Keratinocyte (primary cell): ENCODE results near the gene PTCHD1. TPM values are rescaled to one million over a fixed set of nuclear protein-coding genes. Genes with fewer than 3 reads are reported as not detected.

Source experiments
- DNase-seq: peaks from one replicate; pipeline ENCODE4 v3.0.0-alpha.2; 2011; ENCODE audit warnings: low read depth, missing footprints, low spot score
- FAIRE-seq: peaks from 2 replicates; lab custom pipeline; 2011; peaks lifted over from hg19 to GRCh38; lab: Jason Lieb, UNC
- H2AFZ ChIP-seq: 2 replicates; pipeline ENCODE4 v1.6.0; 2012; ENCODE audit warnings: low read length, control low read depth, inconsistent platforms; ENCODE audit not compliant: control insufficient read depth
- H3K27ac ChIP-seq: 2 replicates; pipeline ENCODE4 v1.5.1; 2011; ENCODE audit warnings: low read length; ENCODE audit not compliant: control insufficient read depth, insufficient read depth
- H3K27me3 ChIP-seq: 3 replicates; pipeline ENCODE4 v1.6.0; 2011; ENCODE audit warnings: low read length; ENCODE audit not compliant: control insufficient read depth, insufficient read depth; ENCODE audit errors: extremely low read depth
- H3K36me3 ChIP-seq, 2 experiments: 2 replicates in 1 of 2; 3 replicates in 1 of 2; pipeline ENCODE4 v1.5.1; 2011; ENCODE audit warnings: low read length in 2 of 2, mild to moderate bottlenecking in 1 of 2; ENCODE audit not compliant: control insufficient read depth in 2 of 2, insufficient read depth in 2 of 2; ENCODE audit errors: extremely low read depth in 1 of 2
- H3K4me1 ChIP-seq: 3 replicates; pipeline ENCODE4 v1.5.1; 2011; ENCODE audit warnings: low read length; ENCODE audit not compliant: control insufficient read depth, insufficient read depth; ENCODE audit errors: extremely low read depth
- H3K4me2 ChIP-seq: 3 replicates; pipeline ENCODE4 v1.6.0; 2011; ENCODE audit warnings: low read depth, low read length; ENCODE audit not compliant: control insufficient read depth, insufficient read depth; ENCODE audit errors: extremely low read depth
- H3K4me3 ChIP-seq, 3 experiments: fragments of 200-600 bp in 1 of 3; sonication (generic) in 1 of 3; 2 replicates in 2 of 3; 3 replicates in 1 of 3; pipeline ENCODE4 v1.5.1; 2011 to 2016; ENCODE audit warnings: low read length in 3 of 3, mild to moderate bottlenecking in 3 of 3, control low read depth in 2 of 3, inconsistent platforms in 1 of 3, low read depth in 1 of 3, mixed read lengths in 1 of 3, mixed run types in 1 of 3, moderate library complexity in 1 of 3; ENCODE audit not compliant: control insufficient read depth in 2 of 3, insufficient read depth in 2 of 3; ENCODE audit errors: extremely low read depth in 1 of 3
- H3K79me2 ChIP-seq: 2 replicates; pipeline ENCODE4 v1.6.0; 2012; ENCODE audit warnings: low read length; ENCODE audit not compliant: control insufficient read depth, insufficient read depth
- H3K9ac ChIP-seq: 3 replicates; pipeline ENCODE4 v1.6.0; 2011; ENCODE audit warnings: low read length; ENCODE audit not compliant: control insufficient read depth, insufficient read depth; ENCODE audit errors: extremely low read depth
- H3K9me1 ChIP-seq: 3 replicates; pipeline ENCODE4 v1.6.0; 2011; ENCODE audit warnings: low read length; ENCODE audit not compliant: control insufficient read depth, insufficient read depth; ENCODE audit errors: extremely low read depth
- H3K9me3 ChIP-seq: 2 replicates; pipeline ENCODE4 v1.5.1; 2012; ENCODE audit warnings: low read depth, low read length; ENCODE audit not compliant: control insufficient read depth
- H4K20me1 ChIP-seq: 3 replicates; pipeline ENCODE4 v1.6.0; 2011; ENCODE audit warnings: low read length; ENCODE audit not compliant: control insufficient read depth, insufficient read depth; ENCODE audit errors: extremely low read depth
- EZH2 ChIP-seq: IDR thresholded peaks from one replicate; pipeline ENCODE4 v1.6.1; 2012; ENCODE audit warnings: inconsistent platforms, mild to moderate bottlenecking, low read length, moderate library complexity
- dilution Hi-C: fragments of 300-500 bp; cut with MboI; formaldehyde crosslinking; loops from one replicate; pipeline ENCODE4 v1.7.0; 2020; ENCODE audit warnings: low sequenced_read_pairs; ENCODE audit not compliant: extremely low pct_ligation_motif_present
- polyA plus RNA-seq, 5 experiments: library from polyadenylated mRNA; depleted of rRNA in 3 of 5; stranded (reverse) in 3 of 5; stranded (forward) in 1 of 5; unstranded in 1 of 5; fragments of >200 nt; gene quantifications; 1 replicate in 1 of 5; 2 replicates in 3 of 5; 3 replicates in 1 of 5; pipeline versions ENCODE4 v1.2.1 to v1.2.3, GENCODE V29; 2011 to 2012; ENCODE audit warnings: missing spikeins in 2 of 5, low read depth in 1 of 5, low replicate concordance in 1 of 5
- TF ChIP-seq, protein P1 (sequence below), 3 experiments: IDR thresholded peaks in 1 of 3; conservative IDR thresholded peaks in 1 of 3; optimal IDR thresholded peaks in 1 of 3; 2 replicates in 2 of 3; 3 replicates in 1 of 3; pipeline versions ENCODE3 to v1.5.1; 2011; ENCODE audit warnings: low read length in 3 of 3, mild to moderate bottlenecking in 3 of 3, moderate library complexity in 2 of 3, control low read depth in 1 of 3, inconsistent platforms in 1 of 3; ENCODE audit not compliant: insufficient read depth in 2 of 3; ENCODE audit errors: extremely low read depth in 1 of 3

The PTCHD1 gene
- polyA plus RNA-seq, 1 donor (not counting 4 experiments of a cell fraction or from before 2014, with no cell fraction given): not detected

DNA sequence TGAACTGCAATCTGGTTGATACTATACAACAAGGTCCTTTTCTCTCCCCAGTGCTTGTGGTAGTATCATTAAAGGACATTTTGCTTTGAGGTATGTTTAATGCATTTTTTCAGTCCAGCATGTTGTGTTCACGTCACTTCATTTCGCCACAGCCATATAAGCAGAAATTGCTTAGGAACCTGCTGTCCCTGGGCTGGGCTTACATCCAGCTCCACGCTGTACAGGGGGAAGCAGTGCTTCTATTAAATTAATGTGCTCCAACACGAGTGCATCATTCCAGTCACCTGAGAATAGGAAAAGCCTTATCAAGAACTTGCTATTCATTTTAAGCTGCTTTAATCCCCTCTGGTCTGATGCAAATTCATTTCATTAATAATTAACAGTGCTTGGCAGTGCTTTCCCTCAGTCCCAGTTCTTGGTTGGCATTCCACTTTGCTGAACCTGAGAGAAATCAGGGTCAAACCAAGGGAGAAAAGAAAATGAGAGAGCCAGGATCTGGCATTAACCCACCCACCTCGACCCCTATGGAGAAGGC is 47.4 kb upstream of the PTCHD1 start:
- Histone ChIP-seq H3K4me1 (no peaks in the 10 kb centered on the region), H3K79me2 (no peaks in the 10 kb centered on the region), H4K20me1 (no peaks in the 10 kb centered on the region), H3K4me3 (no peak overlapping the region), H3K4me2 (no peak overlapping the region), H3K27me3 (no peaks in the 10 kb centered on the region), H3K9me1 (no peaks in the 10 kb centered on the region), H3K27ac (no peak overlapping the region), H3K9ac (no peak overlapping the region), H3K36me3 (no peaks in the 10 kb centered on the region), H2AFZ (no peak overlapping the region), H3K9me3 (no peaks in the 10 kb centered on the region)
- FAIRE-seq (no peak), DNase-seq (no peak)
- no peak for TF ChIP-seq EZH2
- dilution Hi-C loops: no loop called here

DNA sequence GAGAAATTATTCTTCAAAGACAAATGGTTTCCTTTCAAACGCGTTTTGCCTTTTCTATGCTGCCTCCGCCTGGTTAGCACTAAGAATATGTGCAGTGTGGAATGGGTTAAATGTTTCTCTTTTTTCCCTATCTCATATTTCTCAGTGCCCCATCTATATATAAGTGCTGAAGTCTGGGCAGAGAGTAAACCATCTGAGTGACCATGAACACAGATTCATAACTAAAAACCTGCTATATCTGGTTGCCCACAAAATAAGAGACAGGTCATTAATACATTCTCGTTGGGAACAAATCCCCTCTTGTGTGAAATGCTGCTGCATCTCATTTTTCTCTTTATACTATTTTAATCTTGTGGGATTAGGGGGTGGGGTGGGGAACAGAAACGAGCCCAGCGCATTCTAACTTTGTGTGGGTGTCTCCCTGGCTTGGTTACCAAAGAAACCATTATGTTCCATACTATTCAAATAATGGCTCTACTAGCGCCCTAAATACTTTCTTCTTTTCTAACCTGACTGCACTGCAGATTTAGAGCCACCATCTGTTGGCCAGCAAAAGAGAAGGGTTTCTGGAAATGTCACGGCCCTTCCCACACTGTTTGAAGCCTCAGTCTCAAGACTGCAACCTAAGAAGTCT is 42.2 kb upstream of the PTCHD1 start:
- Histone ChIP-seq H4K20me1 (no peaks in the 10 kb centered on the region), H3K4me2 (no peak overlapping the region), H3K9me3 (no peaks in the 10 kb centered on the region), H3K9me1 (no peaks in the 10 kb centered on the region), H3K27me3 (no peaks in the 10 kb centered on the region), H3K9ac (no peak overlapping the region), H3K36me3 (no peaks in the 10 kb centered on the region), H3K4me3 (no peak overlapping the region), H2AFZ (no peak overlapping the region), H3K4me1 (no peaks in the 10 kb centered on the region), H3K79me2 (no peaks in the 10 kb centered on the region), H3K27ac (no peak overlapping the region)
- FAIRE-seq (no peak), DNase-seq (no peak)
- dilution Hi-C loops: no loop called here
- TF ChIP-seq EZH2: no peak
- TF ChIP-seq, protein P1, sequence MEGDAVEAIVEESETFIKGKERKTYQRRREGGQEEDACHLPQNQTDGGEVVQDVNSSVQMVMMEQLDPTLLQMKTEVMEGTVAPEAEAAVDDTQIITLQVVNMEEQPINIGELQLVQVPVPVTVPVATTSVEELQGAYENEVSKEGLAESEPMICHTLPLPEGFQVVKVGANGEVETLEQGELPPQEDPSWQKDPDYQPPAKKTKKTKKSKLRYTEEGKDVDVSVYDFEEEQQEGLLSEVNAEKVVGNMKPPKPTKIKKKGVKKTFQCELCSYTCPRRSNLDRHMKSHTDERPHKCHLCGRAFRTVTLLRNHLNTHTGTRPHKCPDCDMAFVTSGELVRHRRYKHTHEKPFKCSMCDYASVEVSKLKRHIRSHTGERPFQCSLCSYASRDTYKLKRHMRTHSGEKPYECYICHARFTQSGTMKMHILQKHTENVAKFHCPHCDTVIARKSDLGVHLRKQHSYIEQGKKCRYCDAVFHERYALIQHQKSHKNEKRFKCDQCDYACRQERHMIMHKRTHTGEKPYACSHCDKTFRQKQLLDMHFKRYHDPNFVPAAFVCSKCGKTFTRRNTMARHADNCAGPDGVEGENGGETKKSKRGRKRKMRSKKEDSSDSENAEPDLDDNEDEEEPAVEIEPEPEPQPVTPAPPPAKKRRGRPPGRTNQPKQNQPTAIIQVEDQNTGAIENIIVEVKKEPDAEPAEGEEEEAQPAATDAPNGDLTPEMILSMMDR (optimal IDR thresholded peaks at IDR 0.05 in 1 of 3, IDR thresholded peaks at IDR 0.05 in 1 of 3, conservative IDR thresholded peaks at IDR 0.05 in 1 of 3; ENCODE audit: extremely low read depth in 1 of 3, insufficient read depth in 2 of 3, low read length in 3 of 3): no peak
